ENCODE data around the gene ACY1.
A peak's percentile ranks its signal among the peaks of the same experiment; 100 is the strongest.

The ACY1 gene

GRCh38 chr3:51942603-51943450 is 40.5 kb upstream of the ACY1 start:
- peak; percentile 54 for ATAC-seq
- TF ChIP-seq ESRRG (CRISPR knock-in tag; IDR thresholded peaks at IDR 0.05), result no peak
- no peak for TF ChIP-seq ZNF70 (CRISPR knock-in tag; IDR thresholded peaks at IDR 0.05)
- TF ChIP-seq BACH2 (CRISPR knock-in tag; IDR thresholded peaks at IDR 0.05; ENCODE audit: borderline replicate concordance), result no peak
- no peak for TF ChIP-seq ARNTL (CRISPR knock-in tag; IDR thresholded peaks at IDR 0.05; ENCODE audit: borderline replicate concordance, low read depth)
- TF ChIP-seq SNAI2 (CRISPR knock-in tag; IDR thresholded peaks at IDR 0.05), result no peak
- TF ChIP-seq CSRNP3 (CRISPR knock-in tag; IDR thresholded peaks at IDR 0.05), result no peak
- no peak for TF ChIP-seq PPARA (CRISPR knock-in tag; IDR thresholded peaks at IDR 0.05; ENCODE audit: borderline replicate concordance)
- TF ChIP-seq OSR1 (CRISPR knock-in tag; IDR thresholded peaks at IDR 0.05), result no peak
- TF ChIP-seq ZFP3 (CRISPR knock-in tag; IDR thresholded peaks at IDR 0.05), result no peak
- no peak for TF ChIP-seq TOX (CRISPR knock-in tag; IDR thresholded peaks at IDR 0.05; ENCODE audit: borderline replicate concordance)
- TF ChIP-seq ZC3H10 (CRISPR knock-in tag; IDR thresholded peaks at IDR 0.05), result no peak
- TF ChIP-seq TCF4 (CRISPR knock-in tag; IDR thresholded peaks at IDR 0.05; ENCODE audit: borderline replicate concordance), result no peak

DNA sequence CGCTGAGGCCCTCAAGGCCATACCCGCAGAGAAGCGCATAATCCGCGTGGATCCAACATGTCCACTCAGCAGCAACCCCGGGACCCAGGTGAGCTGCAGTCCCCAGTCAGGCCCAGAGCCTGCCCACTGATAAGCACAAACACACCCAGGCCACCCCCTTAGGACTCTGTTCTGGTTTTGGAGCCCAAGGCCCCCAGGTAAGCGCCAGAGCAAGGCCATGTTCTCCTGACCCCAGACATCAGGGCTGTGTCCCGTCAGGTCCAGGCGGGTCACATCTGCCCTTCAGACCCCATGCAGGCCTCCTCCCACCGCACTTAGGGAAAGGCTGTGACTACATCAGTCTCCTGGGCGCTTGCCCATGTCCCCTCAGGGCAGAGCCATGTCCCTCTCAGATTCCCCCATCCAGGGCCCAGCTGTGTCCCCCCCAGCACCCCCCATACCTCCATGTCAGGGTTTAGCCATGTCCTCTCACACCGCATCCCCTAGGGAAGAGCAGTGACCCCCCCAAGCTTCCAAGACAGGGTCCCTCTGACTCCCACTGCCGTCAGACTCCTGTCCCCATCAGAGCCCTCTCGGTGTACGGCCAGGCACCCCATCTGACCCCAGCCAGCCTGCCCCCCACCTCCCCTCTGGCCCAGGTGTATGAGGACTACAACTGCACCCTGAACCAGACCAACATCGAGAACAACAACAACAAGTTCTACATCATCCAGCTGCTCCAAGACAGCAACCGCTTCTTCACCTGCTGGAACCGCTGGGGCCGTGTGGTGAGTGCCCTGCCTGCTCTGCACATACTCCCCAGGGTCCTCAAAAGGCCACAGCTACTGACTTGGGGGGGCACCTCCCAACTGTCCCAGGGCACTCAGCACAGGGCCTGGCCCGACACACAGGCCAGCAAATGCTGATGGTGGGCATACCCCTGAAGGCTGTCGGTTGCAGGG is 39.6 kb upstream of the ACY1 start:
- no peak for ATAC-seq
- TF ChIP-seq BACH2 (CRISPR knock-in tag; IDR thresholded peaks at IDR 0.05; ENCODE audit: borderline replicate concordance) (no peak), PATZ1 (CRISPR knock-in tag; IDR thresholded peaks at IDR 0.05; ENCODE audit: borderline replicate concordance) (no peak), CSDC2 (CRISPR knock-in tag; IDR thresholded peaks at IDR 0.05) (no peak), TOX (CRISPR knock-in tag; IDR thresholded peaks at IDR 0.05; ENCODE audit: borderline replicate concordance) (no peak)

DNA sequence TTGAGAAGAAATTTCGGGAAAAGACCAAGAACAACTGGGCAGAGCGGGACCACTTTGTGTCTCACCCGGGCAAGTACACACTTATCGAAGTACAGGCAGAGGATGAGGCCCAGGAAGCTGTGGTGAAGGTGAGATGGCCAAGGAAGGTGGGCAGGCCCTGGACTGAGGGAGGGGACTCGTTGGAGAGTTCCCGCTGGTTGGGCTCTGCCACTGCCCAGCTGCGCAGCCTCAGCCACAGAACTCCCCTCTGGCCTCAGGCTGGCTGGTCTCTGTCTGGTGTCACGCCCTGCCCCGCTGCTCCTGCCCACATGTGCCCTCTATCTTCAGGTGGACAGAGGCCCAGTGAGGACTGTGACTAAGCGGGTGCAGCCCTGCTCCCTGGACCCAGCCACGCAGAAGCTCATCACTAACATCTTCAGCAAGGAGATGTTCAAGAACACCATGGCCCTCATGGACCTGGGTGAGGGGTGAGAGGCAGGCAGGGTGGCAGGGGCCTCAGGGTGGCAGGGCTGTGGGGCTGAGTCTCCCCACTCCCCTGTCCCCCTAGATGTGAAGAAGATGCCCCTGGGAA is 38.8 kb upstream of the ACY1 start:
- ATAC-seq, result no peak
- TF ChIP-seq TOX (CRISPR knock-in tag; IDR thresholded peaks at IDR 0.05; ENCODE audit: borderline replicate concordance) (no peak), ISL1 (CRISPR knock-in tag; IDR thresholded peaks at IDR 0.05) (no peak), TCF4 (CRISPR knock-in tag; IDR thresholded peaks at IDR 0.05; ENCODE audit: borderline replicate concordance) (no peak), PATZ1 (CRISPR knock-in tag; IDR thresholded peaks at IDR 0.05; ENCODE audit: borderline replicate concordance) (no peak), RARB (CRISPR knock-in tag; IDR thresholded peaks at IDR 0.05) (no peak), PPARA (CRISPR knock-in tag; IDR thresholded peaks at IDR 0.05; ENCODE audit: borderline replicate concordance) (no peak), SNAI2 (CRISPR knock-in tag; IDR thresholded peaks at IDR 0.05) (no peak), CSDC2 (CRISPR knock-in tag; IDR thresholded peaks at IDR 0.05) (no peak), ZNF8 (CRISPR knock-in tag; IDR thresholded peaks at IDR 0.05) (no peak), ZC3H10 (CRISPR knock-in tag; IDR thresholded peaks at IDR 0.05) (no peak), ZFP30 (CRISPR knock-in tag; IDR thresholded peaks at IDR 0.05) (no peak), OSR1 (CRISPR knock-in tag; IDR thresholded peaks at IDR 0.05) (no peak), ESRRG (CRISPR knock-in tag; IDR thresholded peaks at IDR 0.05) (no peak), ZNF565 (CRISPR knock-in tag; conservative IDR thresholded peaks at IDR 0.05; ENCODE audit: low read depth) (no peak), ZNF70 (CRISPR knock-in tag; IDR thresholded peaks at IDR 0.05) (no peak), CREB5 (CRISPR knock-in tag; IDR thresholded peaks at IDR 0.05; ENCODE audit: low read depth) (no peak), TSHZ2 (CRISPR knock-in tag; IDR thresholded peaks at IDR 0.05) (no peak)
